HG03025 (cell line): Measurements from ENCODE around the gene EHMT1.
"Not testable (repeated sequence)": the region's sequence is repeated elsewhere in the genome, so short reads cannot be mapped to it uniquely, and the experiment has no call there.

ENCODE experiments used
- ATAC-seq: cut with Tn5 transposase; IDR thresholded peaks from one replicate; pipeline ENCODE4 v1.9.1; 2021; ENCODE audit warnings: mild to moderate bottlenecking, moderate library complexity; ENCODE audit not compliant: unreplicated experiment, low FRiP score

EHMT1 gene

DNA sequence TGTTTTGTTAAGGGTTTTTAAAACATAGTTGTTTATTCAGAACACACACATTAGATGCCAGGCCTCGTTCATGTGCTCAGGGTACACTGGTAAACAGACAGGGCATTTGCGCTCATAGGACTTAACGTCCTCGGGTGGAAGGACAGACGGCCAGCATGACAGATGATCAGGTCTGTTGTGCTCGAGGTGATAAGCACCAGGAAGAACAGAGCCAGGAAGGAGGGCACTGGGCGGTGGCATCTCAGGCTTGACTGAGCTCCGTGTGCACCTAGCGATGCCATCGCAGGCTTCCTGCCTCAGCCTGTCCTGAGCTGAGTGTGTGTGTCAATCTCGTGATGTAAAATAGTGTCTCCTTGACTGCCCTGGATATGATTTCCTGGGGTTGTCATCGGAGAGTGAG is 96.5 kb downstream of the EHMT1 start:
- ATAC-seq = no peak

DNA sequence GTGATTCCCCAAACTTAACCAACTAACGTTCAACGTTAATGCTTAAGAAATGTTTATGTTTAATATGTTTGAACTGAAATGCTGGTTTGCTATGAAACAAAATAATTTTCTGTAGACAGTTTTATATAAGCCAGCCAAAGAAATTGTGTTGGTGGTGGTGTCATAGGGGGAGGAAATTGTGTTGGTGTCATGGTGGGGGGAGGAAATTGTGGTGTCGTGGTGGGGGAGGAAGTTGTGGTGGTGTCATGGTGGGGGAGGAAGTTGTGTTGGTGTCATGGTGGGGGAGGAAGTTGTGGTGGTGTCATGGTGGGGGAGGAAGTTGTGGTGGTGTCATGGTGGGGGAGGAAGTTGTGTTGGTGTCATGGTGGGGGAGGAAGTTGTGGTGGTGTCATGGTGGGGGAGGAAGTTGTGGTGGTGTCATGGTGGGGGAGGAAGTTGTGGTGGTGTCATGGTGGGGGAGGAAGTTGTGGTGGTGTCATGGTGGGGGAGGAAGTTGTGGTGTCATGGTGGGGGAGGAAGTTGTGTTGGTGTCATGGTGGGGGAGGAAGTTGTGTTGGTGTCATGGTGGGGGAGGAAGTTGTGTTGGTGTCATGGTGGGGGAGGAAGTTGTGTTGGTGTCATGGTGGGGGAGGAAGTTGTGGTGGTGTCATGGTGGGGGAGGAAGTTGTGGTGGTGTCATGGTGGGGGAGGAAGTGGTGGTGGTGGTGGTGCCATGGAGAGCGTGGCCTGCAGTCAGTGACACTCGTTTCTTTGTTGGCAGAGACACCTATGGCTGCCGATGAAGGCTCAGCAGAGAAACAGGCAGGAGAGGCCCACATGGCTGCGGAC is 97.3 kb downstream of the EHMT1 start:
- ATAC-seq = not testable (repeated sequence)

DNA sequence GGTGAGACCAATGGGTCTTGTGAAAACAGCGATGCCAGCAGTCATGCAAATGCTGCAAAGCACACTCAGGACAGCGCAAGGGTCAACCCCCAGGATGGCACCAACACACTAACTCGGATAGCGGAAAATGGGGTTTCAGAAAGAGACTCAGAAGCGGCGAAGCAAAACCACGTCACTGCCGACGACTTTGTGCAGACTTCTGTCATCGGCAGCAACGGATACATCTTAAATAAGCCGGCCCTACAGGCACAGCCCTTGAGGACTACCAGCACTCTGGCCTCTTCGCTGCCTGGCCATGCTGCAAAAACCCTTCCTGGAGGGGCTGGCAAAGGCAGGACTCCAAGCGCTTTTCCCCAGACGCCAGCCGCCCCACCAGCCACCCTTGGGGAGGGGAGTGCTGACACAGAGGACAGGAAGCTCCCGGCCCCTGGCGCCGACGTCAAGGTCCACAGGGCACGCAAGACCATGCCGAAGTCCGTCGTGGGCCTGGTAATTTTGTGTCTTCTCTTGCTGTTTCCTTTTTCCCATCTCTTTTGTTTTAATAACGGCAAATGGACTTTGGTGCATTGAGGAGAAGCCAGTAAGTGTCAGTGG is 98.0 kb downstream of the EHMT1 start:
- ATAC-seq = no peak

DNA sequence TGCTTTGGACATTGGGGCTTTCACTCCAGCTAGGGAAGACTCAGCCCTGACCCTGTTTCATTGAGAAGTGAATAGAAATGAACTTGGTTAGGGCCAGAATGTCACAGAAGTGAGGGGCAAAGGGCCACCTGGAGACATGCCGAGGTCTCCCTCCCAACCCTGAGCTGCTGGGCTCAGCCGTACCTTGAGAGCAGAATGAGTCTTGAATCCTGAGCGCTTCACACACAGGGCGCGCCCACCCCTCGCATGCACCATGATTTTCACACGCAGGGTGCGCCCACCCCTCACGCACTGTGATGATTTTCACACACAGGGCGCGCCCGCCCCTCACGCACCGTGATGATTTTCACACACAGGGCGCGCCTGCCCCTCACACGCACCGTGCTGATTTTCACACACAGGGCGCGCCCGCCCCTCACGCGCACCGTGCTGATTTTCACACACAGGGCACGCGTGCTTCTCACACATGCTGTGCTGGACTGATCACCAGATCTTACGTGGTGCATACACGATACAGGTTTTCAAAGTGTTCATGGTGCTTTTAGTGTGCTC is 99.0 kb downstream of the EHMT1 start:
- ATAC-seq = no peak

DNA sequence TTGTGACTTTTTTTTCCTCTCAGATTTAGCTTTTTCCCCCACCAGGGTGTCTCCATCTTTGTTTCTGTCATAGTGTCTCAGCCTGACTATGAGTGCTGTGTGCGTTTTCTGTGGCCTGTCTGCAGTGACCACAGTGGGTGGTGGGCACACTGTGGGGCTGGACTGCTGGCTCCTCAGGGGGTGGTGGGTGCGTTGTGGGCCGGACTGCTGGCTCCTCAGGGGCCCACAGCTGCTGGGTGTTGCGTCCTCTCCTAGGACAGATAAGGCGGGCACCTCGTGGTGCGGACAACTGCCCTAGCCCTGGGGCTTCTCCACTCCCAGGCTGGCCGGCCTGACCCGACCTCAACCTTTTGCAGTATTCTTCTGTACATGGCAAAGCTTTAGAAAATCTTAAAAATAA is 100.4 kb downstream of the EHMT1 start:
- no peak for ATAC-seq

DNA sequence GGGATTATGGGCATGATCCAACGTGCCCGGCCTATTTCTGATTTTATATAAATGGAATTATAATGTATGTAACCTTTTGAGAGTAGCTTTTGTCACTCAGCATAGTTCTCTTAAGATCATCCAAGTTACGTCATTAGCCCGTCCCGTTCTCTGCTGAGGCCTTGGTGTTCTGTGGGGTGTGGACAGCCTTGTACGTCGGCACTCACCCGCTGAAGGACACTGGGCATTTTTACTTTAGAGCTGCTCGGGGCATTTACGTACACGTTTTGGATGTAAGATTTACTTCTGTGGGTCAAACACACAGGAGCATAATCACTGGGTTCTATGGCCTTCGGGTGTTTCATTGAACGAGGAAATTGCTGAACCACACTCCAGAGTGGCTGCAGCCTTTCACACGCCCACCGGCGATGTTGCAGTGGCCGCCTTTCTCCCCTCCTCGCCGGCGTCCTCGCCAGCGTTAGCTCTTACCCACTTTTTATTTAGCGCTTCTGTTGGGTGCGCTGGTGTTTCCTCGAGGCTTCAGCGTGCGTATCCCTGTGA is 101.8 kb downstream of the EHMT1 start:
- no peak for ATAC-seq

DNA sequence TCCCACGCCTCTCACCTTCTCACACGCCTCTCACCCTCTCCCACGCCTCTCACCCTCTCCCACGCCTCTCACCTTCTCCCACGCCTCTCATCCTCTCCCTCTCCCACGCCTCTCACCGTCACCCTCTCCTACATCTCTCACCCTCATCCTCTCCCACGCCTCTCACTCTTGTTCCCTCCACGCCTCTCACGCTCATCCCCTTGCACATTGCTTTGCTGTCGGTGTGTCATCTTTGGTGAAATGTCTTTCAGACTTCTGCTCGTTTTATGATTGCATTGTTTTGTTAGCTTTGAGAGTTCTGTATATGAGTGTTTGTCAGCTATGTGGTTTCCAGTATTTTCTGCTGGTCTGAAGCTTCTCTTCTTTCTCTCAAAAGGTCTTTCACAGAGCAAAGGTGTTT is 102.7 kb downstream of the EHMT1 start:
- ATAC-seq = no peak

DNA sequence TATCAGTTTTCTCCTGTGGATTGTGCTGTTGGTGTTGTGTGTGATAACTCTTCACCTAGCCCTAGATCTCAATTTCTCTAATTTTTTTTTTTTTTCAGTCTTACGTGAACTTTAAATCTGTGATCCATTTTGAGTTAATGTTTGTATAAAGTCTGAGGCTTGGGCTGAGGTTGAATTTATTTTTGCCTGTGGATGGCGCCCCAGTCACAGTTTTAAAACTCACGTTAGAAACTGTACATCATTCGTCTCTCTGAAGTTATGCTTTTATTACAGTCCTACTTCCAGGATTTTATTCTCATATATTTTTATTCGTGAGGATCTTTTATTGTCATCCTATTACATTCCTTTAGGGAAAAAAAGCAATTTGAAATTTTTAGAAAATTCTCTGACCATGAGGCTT is 103.1 kb downstream of the EHMT1 start:
- no peak for ATAC-seq

DNA sequence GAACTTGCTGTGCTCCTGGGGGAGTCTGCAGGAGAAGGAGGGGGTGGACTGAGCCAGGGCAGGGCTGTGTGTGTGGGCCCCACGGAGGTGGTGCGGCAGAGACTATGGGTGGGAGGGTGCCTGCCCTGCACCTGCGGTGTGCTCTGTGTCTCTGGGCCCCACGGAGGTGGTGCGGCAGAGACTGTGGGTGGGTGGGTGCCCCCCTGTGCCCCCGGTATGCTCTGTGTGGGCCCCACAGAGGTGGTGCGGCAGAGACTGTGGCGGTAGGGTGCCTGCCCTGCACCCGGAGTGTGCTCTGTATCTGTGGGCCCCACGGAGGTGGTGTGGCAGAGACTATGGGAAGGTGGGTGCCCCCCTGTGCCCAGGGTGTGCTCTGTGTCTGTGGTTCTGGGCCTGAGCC is 103.7 kb downstream of the EHMT1 start:
- no peak for ATAC-seq

DNA sequence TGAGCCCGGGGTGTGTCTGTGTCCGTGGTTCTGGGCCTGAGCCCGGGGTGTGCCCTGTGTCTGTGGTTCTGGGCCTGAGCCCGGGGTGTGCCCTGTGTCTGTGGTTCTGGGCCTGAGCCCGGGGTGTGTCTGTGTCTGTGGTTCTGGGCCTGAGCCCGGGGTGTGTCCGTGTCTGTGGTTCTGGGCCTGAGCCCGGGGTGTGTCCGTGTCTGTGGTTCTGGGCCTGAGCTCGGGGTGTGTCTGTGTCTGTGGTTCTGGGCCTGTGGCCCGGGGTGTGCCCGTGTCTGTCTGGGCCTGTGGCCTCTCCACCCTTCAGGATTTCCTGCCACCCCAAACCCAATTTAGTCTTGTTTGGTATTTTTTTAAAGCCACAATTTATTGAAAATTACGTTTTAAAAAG is 104.6 kb downstream of the EHMT1 start:
- ATAC-seq = not testable (repeated sequence)

DNA sequence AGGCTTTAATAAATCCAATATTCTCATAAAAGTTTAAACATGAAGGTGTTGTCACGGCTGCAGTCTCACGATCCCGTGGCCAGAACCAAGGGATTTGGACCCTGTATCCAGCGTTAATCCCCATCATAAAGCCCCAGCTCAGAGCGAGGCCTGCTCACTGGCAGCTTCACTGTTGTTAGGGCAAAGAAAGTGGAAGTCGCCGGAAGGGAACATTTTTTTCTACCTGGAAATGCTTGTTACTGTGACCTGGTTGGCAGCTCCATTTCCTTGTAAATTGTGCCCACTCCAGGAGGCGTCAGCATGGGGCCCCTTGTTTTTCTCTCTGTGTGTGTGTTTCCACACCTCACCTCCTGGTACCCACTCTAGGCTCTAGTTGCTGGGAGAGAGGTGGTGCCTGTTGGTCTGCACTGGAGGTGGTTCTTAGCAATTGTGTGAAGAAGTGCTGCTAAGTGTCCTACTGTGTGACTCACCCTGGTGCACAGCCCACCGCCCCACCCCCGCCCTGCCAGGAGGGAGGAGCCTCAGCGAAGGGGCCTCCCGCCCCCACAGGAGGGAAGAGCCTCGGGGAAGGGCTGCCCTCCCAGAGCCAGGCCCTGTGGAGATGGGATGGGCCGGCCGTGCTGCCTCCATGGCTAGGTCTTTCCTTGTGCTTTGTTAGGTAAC is 105.1 kb downstream of the EHMT1 start:
- ATAC-seq = no peak

DNA sequence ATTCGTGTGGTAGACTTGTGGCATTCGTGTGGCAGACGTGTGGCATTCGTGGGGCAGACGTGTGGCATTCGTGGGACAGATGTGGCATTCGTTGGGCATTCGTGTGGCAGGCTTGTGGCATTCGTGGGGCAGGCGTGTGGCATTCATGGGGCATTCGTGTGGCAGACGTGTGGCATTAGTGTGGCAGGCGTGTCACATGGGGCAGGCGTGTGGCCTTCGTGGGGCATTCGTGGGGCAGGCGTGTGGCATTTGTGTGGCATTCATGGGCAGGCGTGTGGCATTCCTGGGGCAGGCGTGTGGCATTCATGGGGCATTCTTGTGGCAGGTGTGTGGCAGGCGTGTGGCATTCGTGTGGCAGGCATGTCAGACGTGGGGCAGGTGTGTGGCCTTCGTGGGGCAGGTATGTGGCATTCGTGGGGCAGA is 106.0 kb downstream of the EHMT1 start:
- ATAC-seq = no peak

DNA sequence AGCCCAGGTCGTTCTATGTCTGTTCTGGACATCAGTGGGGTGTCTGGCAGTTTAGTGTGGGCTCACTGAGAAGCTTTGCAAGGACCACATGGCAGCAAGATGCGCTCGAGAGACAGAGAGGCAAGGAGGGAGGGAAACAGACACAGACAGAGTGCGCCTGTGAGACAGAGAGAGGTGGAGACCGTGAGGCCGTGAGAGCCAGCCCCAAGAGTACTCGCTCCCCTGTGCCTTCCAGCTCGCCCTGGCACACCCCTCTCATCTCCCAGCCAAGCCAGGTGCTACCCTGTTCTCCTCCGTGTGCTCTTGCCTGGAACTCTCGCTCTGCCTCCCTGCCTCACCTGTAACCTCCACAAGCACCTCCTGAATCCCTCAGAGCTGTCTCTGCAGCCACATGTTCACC is 106.8 kb downstream of the EHMT1 start:
- no peak for ATAC-seq

DNA sequence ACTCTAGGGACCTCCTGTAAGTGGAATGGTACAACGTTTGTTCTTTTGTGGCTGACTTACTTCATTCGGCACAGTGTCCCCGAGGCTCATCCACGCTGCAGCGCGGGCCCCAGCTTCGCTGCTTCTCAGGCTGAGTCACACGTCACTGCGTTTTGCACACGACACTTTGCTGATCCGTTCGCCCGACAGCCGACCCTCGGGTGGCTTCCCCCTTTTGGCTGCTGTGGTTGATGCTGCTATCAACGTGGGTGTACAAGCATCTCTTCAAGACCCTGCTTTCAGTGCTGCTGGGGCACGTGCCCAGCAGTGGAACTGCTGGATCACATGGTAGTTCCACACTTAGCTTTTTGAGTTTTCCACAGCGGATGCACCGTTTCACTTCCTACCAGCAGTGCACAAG is 107.5 kb downstream of the EHMT1 start:
- not testable (repeated sequence) for ATAC-seq

DNA sequence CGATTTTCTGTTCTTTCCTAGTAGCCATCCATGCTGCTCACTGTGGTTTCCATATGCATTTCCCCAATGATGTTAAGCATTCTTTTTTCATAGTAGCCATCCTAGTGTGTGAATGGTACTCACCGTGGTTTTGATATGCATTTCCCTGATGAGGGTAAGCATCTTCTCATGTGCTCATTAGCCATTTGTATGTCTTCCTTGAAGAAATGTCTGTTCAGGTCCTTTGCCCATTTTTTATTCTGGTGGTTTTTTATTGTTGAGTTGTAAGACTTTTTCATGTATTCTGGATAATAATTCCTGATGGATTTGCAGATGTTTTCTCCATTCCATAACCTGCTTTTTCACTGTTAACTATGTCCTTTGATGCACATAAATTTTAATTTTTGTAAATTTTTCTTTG is 108.0 kb downstream of the EHMT1 start:
- no peak for ATAC-seq

DNA sequence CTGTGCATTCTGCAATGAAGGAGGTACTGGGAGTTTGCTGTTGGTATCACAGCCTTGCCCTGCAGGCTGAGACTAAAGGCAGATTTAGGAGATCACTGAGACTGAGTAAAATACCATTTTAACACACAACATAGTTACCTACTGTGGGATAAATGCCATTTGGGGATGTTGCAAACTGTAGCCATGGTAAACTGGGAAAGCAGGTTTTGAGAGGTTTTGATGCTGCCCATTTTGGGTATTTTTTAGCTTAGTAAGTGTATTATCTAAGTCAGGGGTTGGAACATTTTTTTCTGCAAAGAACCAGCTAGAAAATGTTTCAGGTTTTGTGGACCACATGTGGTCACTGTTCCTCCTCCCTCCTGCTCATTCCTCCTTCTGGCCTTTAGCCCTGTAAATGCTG is 108.9 kb downstream of the EHMT1 start:
- ATAC-seq = no peak

DNA sequence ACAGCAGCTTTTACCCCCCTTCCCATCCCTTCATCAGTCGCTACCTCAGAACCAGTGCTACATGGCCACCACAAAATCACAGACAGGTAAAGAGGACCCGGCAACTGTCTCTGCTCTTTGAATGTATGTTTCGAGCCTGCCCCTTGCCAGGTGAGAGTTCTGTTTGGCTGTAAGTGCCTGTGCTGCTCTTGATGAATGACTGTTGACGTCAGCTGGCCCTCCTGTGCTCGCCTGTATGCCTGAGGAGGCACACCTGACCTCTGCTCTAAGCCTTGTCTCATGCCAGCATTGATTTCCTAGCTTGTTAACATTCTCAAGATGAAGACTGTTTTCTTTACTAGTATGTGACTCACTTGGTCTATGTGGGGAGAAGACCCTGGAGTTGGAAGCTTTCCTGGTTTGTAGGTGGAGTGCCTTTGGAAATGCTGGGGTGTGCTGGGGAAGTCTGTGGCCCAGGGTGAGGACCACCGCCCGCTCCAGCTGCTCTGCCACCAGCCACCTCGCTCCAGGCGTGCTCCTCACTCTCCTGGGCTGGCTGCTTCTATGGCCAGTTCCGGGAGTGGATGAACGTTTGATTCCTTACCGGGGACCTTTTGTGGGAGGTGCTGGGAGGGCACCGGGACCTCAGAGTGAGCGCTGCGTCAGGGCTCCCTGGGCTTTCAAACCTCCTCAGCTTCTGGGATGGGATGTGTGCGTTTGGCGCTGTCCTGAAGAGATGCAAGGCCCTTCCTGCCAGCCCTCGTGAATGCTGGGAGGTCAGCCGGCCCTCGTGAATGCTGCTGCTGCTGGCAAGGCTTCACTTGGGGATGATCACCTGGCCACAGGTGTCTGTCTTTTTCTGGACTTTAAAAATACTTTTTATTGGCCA is 109.9 kb downstream of the EHMT1 start:
- no peak for ATAC-seq

DNA sequence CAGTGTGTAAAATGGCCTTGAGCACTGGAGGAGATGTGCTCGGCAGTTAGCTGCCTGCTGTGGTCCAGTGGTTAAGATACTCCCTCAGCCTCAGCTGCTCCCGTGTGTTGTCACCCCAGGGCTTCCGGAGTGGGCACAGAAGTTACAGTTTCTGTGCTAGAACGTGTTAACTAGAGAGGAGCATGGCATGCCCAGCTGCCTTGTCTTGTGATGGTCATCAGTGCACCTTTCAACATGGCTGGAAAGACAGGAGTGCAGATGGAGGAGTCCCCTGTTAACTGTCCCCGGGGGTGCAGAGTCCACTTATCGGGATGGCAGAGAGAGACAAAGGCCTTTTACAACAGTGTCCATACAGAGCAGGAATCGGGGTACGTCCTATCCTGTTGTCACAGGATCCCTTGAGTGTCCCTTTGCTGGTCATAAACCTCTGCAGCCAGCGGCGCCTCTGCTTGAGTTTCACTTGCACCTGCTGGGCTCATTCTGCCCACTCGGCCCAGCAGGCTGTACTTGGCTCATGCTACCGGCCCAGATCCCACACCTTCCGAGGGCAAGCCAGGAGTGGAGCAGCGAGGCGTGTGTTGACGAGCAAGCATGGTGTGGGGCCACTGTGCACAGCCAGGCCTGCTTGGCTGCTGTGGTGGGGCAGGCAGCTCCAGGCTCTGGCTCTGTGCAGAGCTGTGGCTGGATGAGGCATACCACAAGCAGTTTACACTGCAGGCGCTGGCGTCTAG is 112.6 kb downstream of the EHMT1 start:
- ATAC-seq = no peak

DNA sequence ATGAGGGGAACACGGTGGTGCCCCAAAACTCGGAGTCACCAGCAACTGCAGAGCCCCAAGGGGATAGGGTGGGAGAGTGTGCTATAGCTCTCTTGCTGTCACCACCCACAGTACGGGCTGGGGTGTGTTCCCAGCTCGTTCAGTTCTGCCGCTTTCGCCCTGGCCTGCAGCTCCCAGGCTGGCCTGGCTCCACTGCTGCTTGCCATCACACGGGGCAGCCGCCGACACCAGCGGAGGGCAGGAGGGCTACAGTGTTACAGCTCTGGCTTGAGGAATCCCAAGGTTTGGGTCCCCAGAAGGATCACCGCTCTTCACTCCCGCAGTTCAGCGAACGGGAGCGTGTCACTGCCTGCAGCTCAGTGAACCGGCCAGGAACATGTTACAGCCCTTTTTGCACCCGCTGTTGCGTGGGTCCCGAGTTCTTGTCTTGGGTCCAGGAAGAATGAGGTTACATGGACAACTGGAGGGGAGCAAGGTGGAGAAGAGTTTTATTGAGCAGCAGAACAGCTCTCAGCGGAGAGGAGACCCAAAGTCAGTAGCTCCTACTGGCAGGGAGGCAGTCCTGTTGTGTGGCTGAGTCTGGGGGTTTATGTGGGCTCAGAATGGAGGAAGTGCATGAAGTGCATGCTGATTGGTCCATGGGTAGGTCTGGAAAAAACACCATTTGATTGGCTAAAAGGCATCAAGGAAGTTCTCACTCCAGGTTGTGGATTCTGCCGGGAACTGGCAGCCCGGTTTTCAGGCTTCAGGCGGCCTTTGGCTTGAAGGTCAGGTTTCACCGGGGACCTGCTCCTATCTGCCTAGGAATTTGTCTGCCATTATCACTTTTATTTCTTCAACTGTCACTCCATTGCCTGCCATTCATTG is 113.4 kb downstream of the EHMT1 start:
- no peak for ATAC-seq
